LNCAP (cell line): ENCODE measurements around the gene BDH1.

ENCODE experiments used
- CTCF ChIP-seq: fragments of 450-650 bp; IDR thresholded peaks from 2 replicates; pipeline ENCODE4 v1.5.1; 2017; ENCODE audit warnings: mild to moderate bottlenecking

The BDH1 gene

GRCh38 chr3:197555281-197556261 is at the start of gene BDH1:
Gene BDH1, minus strand, starts transcription at chr3:197555968. Its CDS starts 9,525 bp downstream, at chr3:197546443.
- no peak for TF ChIP-seq CTCF

- no peak for TF ChIP-seq CTCF
Observed at GRCh38 chr3:197603317-197603933, 47.7 kb upstream of the BDH1 start.

- TF ChIP-seq CTCF = no peak
Observed at GRCh38 chr3:197600796-197601565, 45.2 kb upstream of the BDH1 start.

- TF ChIP-seq CTCF = peak; percentile 93
Observed at GRCh38 chr3:197599089-197599765, 43.5 kb upstream of the BDH1 start.

- TF ChIP-seq CTCF = no peak
Observed at GRCh38 chr3:197598404-197598980, 42.7 kb upstream of the BDH1 start.

- no peak for TF ChIP-seq CTCF
Observed at GRCh38 chr3:197597335-197597734, 41.6 kb upstream of the BDH1 start.
